Breast epithelium (tissue), 3 donors: ENCODE results near the gene CACNA1E.

Experiments
- CTCF ChIP-seq, 3 donors: fragments of 450-650 bp; IDR thresholded peaks; one replicate each; pipeline ENCODE4 v1.5.1; 2016 to 2017; ENCODE audit warnings: antibody characterized with exemption in 3 of 3, mild to moderate bottlenecking in 3 of 3, moderate library complexity in 3 of 3
- POLR2A ChIP-seq: fragments of 450-650 bp; IDR thresholded peaks from one replicate; pipeline ENCODE4 v1.6.1; 2016; ENCODE audit warnings: antibody characterized with exemption, mild to moderate bottlenecking, moderate library complexity
- POLR2AphosphoS5 ChIP-seq, 3 donors: sonication (generic); formaldehyde crosslinking; IDR thresholded peaks; one replicate each; pipeline ENCODE4 v1.6.1; 2017; ENCODE audit warnings: antibody characterized with exemption in 3 of 3

GRCh38 chr1:181651276-181651675, 168.0 kb downstream of the CACNA1E start:
- TF ChIP-seq POLR2A (no peak), CTCF (IDR thresholded peaks at IDR 0.05) (no peak), POLR2AphosphoS5 (IDR thresholded peaks at IDR 0.05) (no peak)
